SU-DHL-6 (cell line): ENCODE data around the gene DOLK.

Experiments
- H2AFZ ChIP-seq: fragments of 200-600 bp; sonication (generic); 2 replicates; pipeline ENCODE4 v1.6.1; 2014; ENCODE audit warnings: low read depth, mild to moderate bottlenecking, moderate library complexity, mixed read lengths, antibody characterized with exemption, low read length; ENCODE audit not compliant: severe bottlenecking
- H3F3A ChIP-seq: fragments of 200-600 bp; shearing (Covaris generic); 2 replicates; pipeline ENCODE4 v1.6.0; 2016; ENCODE audit warnings: antibody characterized with exemption, mild to moderate bottlenecking; ENCODE audit not compliant: insufficient read depth
- H3K27ac ChIP-seq: fragments of 200-600 bp; sonication (generic); 2 replicates; pipeline ENCODE4 v1.5.1; 2016; ENCODE audit warnings: low read depth, mild to moderate bottlenecking, low read length, moderate library complexity, mixed read lengths
- H3K27me3 ChIP-seq: fragments of 200-600 bp; sonication (generic), shearing (Covaris generic); 2 replicates; pipeline ENCODE4 v1.6.0; 2014; ENCODE audit warnings: mild to moderate bottlenecking, low read length
- H3K36me3 ChIP-seq: fragments of 200-600 bp; sonication (generic); 2 replicates; pipeline ENCODE4 v1.6.1; 2014; ENCODE audit warnings: mild to moderate bottlenecking, low read length, mixed read lengths
- H3K4me2 ChIP-seq: fragments of 300-600, 200-600 bp; shearing (Covaris generic), sonication (generic); 2 replicates; pipeline ENCODE4 v1.6.0; 2014; ENCODE audit warnings: low read length, low read depth, mild to moderate bottlenecking; ENCODE audit not compliant: poor library complexity, severe bottlenecking
- H3K4me3 ChIP-seq: fragments of 200-600 bp; sonication (generic); 2 replicates; pipeline ENCODE4 v1.5.1; 2014; ENCODE audit warnings: antibody characterized with exemption, low read length, mild to moderate bottlenecking, mixed read lengths; ENCODE audit not compliant: insufficient read depth, poor library complexity, severe bottlenecking
- H3K79me2 ChIP-seq: fragments of 200-600 bp; sonication (generic); 2 replicates; pipeline ENCODE4 v1.6.1; 2014; ENCODE audit warnings: mild to moderate bottlenecking, low read length, moderate library complexity; ENCODE audit not compliant: insufficient read depth
- H3K9ac ChIP-seq: fragments of 200-600 bp; sonication (generic); 2 replicates; pipeline ENCODE4 v1.7.0; 2014; ENCODE audit warnings: mild to moderate bottlenecking, low read length
- H3K9me2 ChIP-seq: fragments of 200-600 bp; sonication (generic); replicated peaks from 2 replicates; pipeline ENCODE4 v1.6.1; 2014; ENCODE audit warnings: low read length; ENCODE audit not compliant: insufficient read depth
- H3K9me3 ChIP-seq: fragments of 200-600 bp; sonication (generic); 2 replicates; pipeline ENCODE4 v1.6.1; 2014; ENCODE audit warnings: low read length, mixed read lengths; ENCODE audit not compliant: insufficient read depth
- H4K20me1 ChIP-seq: fragments of 200-600 bp; sonication (generic); 2 replicates; pipeline ENCODE4 v1.6.1; 2014; ENCODE audit warnings: low read depth, mild to moderate bottlenecking, antibody characterized with exemption, low read length, moderate library complexity, mixed read lengths
- EZH2phosphoT487 ChIP-seq: fragments of 200-600 bp; sonication (generic), shearing (Covaris generic); conservative IDR thresholded peaks from 2 replicates; pipeline ENCODE4 v1.6.1; 2018; ENCODE audit warnings: mild to moderate bottlenecking, antibody characterized with exemption, low read length, moderate library complexity, mixed read lengths
- TF ChIP-seq, protein P1 (sequence below): fragments of 200-600 bp; sonication (generic); IDR thresholded peaks from one replicate; pipeline ENCODE4 v1.5.1; 2017; ENCODE audit warnings: antibody characterized with exemption, mild to moderate bottlenecking, low read length, moderate library complexity; ENCODE audit not compliant: insufficient read depth, poor library complexity, severe bottlenecking

Gene DOLK

DNA sequence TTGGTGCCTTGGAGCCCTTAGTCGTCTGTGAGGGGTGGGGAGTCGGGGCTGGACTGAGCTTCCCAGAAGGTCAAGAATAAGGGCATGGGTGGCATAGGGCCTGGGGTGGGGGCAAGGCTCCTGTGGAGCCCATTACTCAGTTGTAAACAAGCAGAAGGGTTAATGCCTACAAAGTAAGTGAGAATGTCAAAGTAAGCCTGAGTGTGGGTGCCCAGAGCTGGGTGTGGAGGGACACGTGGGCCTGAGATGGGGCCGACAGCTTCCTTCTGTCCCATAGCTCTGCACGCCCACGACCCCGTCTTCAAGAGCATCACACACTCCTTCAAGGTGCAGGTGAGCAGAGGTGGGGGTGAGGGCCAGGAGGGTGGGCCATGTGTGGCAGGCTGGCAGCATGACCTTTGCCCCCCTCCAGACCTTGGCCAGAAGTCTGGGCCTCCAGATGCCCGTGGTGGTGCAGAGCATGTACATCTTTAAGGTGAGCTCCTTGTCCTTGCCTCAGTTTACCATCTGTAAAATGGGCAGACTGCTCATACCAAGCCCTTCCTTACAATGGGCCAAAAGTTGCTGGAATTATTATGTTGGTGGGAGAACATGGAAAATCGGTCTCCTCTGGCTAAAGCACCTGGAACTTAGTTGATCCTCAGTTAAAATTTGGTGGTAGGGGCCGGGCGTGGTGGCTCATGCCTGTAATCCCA, 11.1 kb downstream of the DOLK start:
- no peaks in the 10 kb centered on the region for H3F3A ChIP-seq
- H3K27ac ChIP-seq: no peak overlapping the region
- H3K9me3 ChIP-seq: no peaks in the 10 kb centered on the region
- no peak overlapping the region for H3K9ac ChIP-seq
- H4K20me1 ChIP-seq: no peaks in the 10 kb centered on the region
- H2AFZ ChIP-seq: no peak overlapping the region
- no peaks in the 10 kb centered on the region for H3K36me3 ChIP-seq
- no peaks in the 10 kb centered on the region for H3K9me2 ChIP-seq
- H3K4me2 ChIP-seq: no peak overlapping the region
- H3K4me3 ChIP-seq: no peak overlapping the region
- TF ChIP-seq, protein P1, sequence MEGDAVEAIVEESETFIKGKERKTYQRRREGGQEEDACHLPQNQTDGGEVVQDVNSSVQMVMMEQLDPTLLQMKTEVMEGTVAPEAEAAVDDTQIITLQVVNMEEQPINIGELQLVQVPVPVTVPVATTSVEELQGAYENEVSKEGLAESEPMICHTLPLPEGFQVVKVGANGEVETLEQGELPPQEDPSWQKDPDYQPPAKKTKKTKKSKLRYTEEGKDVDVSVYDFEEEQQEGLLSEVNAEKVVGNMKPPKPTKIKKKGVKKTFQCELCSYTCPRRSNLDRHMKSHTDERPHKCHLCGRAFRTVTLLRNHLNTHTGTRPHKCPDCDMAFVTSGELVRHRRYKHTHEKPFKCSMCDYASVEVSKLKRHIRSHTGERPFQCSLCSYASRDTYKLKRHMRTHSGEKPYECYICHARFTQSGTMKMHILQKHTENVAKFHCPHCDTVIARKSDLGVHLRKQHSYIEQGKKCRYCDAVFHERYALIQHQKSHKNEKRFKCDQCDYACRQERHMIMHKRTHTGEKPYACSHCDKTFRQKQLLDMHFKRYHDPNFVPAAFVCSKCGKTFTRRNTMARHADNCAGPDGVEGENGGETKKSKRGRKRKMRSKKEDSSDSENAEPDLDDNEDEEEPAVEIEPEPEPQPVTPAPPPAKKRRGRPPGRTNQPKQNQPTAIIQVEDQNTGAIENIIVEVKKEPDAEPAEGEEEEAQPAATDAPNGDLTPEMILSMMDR: no peak
- no peak for TF ChIP-seq EZH2phosphoT487
- H3K27me3 ChIP-seq: no peaks in the 10 kb centered on the region
- H3K79me2 ChIP-seq: no peaks in the 10 kb centered on the region

DNA sequence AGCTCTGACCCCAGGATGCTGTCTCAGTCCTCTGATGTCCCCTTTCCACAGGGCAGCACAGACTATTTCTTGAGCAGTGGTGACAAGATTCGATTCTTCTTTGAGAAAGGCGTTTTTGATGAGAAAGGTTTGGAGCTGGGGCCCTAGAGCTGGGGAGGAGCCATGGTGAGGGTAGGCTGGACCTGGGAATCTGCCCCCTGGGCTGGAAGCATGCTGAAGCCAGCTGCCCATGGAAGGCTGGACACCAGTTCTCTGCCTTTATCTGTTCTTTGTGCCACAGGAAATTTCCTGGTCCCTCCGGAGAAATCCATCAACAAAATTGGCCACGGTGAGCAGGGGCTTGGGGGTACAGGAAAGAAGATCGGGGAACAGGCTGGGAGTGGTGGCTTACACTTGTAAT, 13.7 kb downstream of the DOLK start:
- Histone ChIP-seq H3K27me3 (no peaks in the 10 kb centered on the region), H3K9ac (no peak overlapping the region), H4K20me1 (no peaks in the 10 kb centered on the region), H3K4me3 (no peak overlapping the region), H3F3A (no peaks in the 10 kb centered on the region), H2AFZ (no peak overlapping the region), H3K79me2 (no peaks in the 10 kb centered on the region), H3K4me2 (no peak overlapping the region), H3K27ac (no peak overlapping the region), H3K36me3 (no peaks in the 10 kb centered on the region), H3K9me2 (no peaks in the 10 kb centered on the region), H3K9me3 (no peaks in the 10 kb centered on the region)
- TF ChIP-seq, protein P1: no peak
- TF ChIP-seq EZH2phosphoT487: no peak

DNA sequence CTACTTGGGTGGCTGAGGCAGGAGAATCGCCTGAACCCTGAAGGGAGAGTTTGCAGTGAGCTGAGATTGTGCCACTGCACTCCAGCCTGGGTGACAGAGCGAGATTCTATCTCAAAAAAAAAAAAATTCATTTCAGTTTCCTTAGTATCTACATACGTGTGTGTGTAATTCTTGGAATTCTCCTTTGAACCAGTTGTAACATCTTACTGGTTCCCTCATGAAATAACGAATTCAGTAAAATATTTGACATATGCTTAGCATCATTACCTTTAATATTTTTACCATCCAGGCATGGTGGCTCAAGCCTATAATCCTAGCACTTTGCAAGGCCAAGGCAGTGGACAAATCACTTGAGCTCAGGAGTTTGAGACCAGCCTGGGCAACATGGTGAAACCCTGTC, 17.8 kb downstream of the DOLK start:
- TF ChIP-seq, protein P1: no peak
- TF ChIP-seq EZH2phosphoT487: no peak
- no peaks in the 10 kb centered on the region for H3K9me2 ChIP-seq
- no peak overlapping the region for H3K4me2 ChIP-seq
- H3K79me2 ChIP-seq: no peaks in the 10 kb centered on the region
- H3K36me3 ChIP-seq: no peaks in the 10 kb centered on the region
- no peak overlapping the region for H3K9ac ChIP-seq
- no peaks in the 10 kb centered on the region for H3K9me3 ChIP-seq
- H3F3A ChIP-seq: no peaks in the 10 kb centered on the region
- H3K4me3 ChIP-seq: no peak overlapping the region
- H3K27me3 ChIP-seq: no peaks in the 10 kb centered on the region
- H4K20me1 ChIP-seq: no peaks in the 10 kb centered on the region
- H3K27ac ChIP-seq: no peak overlapping the region
- no peak overlapping the region for H2AFZ ChIP-seq
